ENCODE measurements around the gene HTD2. TPM values are rescaled to one million over a fixed set of nuclear protein-coding genes. Genes with fewer than 3 reads are reported as not detected.
A peak's percentile ranks its signal among the peaks of the same experiment; 100 is the strongest.
"Not testable (repeated sequence)": the region's sequence is repeated elsewhere in the genome, so short reads cannot be mapped to it uniquely, and the experiment has no call there.

Gene HTD2
- total RNA-seq, 4 donors from 2014 or later: 4.5 to 10.1 (median 5.2) TPM

GRCh38 chr3:58271901-58272501 lies 34.3 kb upstream of the HTD2 start:
- Histone ChIP-seq H3K36me3 (peaks cover 0 to 74% (median 0%) of the 10 kb centered on the region in 3 donors), H3K9me3 (no peaks in the 10 kb centered on the region), H3K27me3 (no peaks in the 10 kb centered on the region), H3K4me3 (no peak overlapping the region), H3K4me1 (peaks cover 0 to 8% (median 4%) of the 10 kb centered on the region in 3 donors), H3K27ac (peak overlapping the region in 1 of 4 donors; percentile 9)
- 51 to 56% methylated on average over 7 of the region's 7 CpGs for WGBS, 2 donors
- no peak for DNase-seq
- TF ChIP-seq, protein P1, sequence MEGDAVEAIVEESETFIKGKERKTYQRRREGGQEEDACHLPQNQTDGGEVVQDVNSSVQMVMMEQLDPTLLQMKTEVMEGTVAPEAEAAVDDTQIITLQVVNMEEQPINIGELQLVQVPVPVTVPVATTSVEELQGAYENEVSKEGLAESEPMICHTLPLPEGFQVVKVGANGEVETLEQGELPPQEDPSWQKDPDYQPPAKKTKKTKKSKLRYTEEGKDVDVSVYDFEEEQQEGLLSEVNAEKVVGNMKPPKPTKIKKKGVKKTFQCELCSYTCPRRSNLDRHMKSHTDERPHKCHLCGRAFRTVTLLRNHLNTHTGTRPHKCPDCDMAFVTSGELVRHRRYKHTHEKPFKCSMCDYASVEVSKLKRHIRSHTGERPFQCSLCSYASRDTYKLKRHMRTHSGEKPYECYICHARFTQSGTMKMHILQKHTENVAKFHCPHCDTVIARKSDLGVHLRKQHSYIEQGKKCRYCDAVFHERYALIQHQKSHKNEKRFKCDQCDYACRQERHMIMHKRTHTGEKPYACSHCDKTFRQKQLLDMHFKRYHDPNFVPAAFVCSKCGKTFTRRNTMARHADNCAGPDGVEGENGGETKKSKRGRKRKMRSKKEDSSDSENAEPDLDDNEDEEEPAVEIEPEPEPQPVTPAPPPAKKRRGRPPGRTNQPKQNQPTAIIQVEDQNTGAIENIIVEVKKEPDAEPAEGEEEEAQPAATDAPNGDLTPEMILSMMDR (IDR thresholded peaks at IDR 0.05): no peak
- no peak for TF ChIP-seq POLR2A (IDR thresholded peaks at IDR 0.05)
- intact Hi-C loops (cut with DNase I): no loop called here

GRCh38 chr3:58272891-58273290 lies 33.4 kb upstream of the HTD2 start:
- TF ChIP-seq, protein P1 (IDR thresholded peaks at IDR 0.05): no peak
- no peak for TF ChIP-seq POLR2A (IDR thresholded peaks at IDR 0.05)
- intact Hi-C loops (cut with DNase I): no loop called here
- no peak for DNase-seq
- 80 to 83% methylated on average over 3 of the region's 3 CpGs for WGBS, 2 donors
- Histone ChIP-seq H3K27me3 (no peaks in the 10 kb centered on the region), H3K4me1 (peaks cover 0 to 8% (median 4%) of the 10 kb centered on the region in 3 donors), H3K27ac (no peak overlapping the region), H3K4me3 (no peak overlapping the region), H3K9me3 (no peaks in the 10 kb centered on the region), H3K36me3 (peaks cover 0 to 70% (median 0%) of the 10 kb centered on the region in 3 donors)

GRCh38 chr3:58273362-58273761 lies 33.0 kb upstream of the HTD2 start:
- H3K27ac ChIP-seq; H3K9me3 ChIP-seq; DNase-seq; H3K4me3 ChIP-seq; H3K4me1 ChIP-seq; intact Hi-C loops (cut with DNase I); H3K27me3 ChIP-seq: not testable (repeated sequence)
- 94 to 95% methylated on average over 3 of the region's 3 CpGs for WGBS, 2 donors
- peaks cover 0 to 67% (median 0%) of the 10 kb centered on the region in 3 donors for H3K36me3 ChIP-seq

GRCh38 chr3:58274027-58274614 lies 32.2 kb upstream of the HTD2 start:
- intact Hi-C loops (cut with DNase I): no loop called here
- H3K4me3 ChIP-seq: no peak overlapping the region
- peaks cover 0 to 60% (median 0%) of the 10 kb centered on the region in 3 donors for H3K36me3 ChIP-seq
- peaks cover 0 to 8% (median 4%) of the 10 kb centered on the region in 3 donors for H3K4me1 ChIP-seq
- no peak for DNase-seq
- no peak overlapping the region for H3K27ac ChIP-seq
- H3K27me3 ChIP-seq: no peaks in the 10 kb centered on the region
- 52 to 58% methylated on average over 3 of the region's 3 CpGs for WGBS, 2 donors
- H3K9me3 ChIP-seq: no peaks in the 10 kb centered on the region
- TF ChIP-seq, protein P1 (IDR thresholded peaks at IDR 0.05): no peak
- no peak for TF ChIP-seq POLR2A (IDR thresholded peaks at IDR 0.05)

GRCh38 chr3:58281069-58281468 lies 25.3 kb upstream of the HTD2 start:
- no peaks in the 10 kb centered on the region for H3K4me1 ChIP-seq
- TF ChIP-seq, protein P1 (IDR thresholded peaks at IDR 0.05): no peak
- TF ChIP-seq POLR2A (IDR thresholded peaks at IDR 0.05): no peak
- H3K36me3 ChIP-seq: peaks cover 5 to 73% (median 7%) of the 10 kb centered on the region in 3 donors
- WGBS, 2 donors: 81 to 100% methylated on average over 1 to 3 of the region's 7 CpGs
- DNase-seq: no peak
- no peaks in the 10 kb centered on the region for H3K27me3 ChIP-seq
- no peak overlapping the region for H3K4me3 ChIP-seq
- H3K27ac ChIP-seq: no peak overlapping the region
- no peaks in the 10 kb centered on the region for H3K9me3 ChIP-seq
- intact Hi-C loops (cut with DNase I): no loop called here
